Activated naive CD4-positive, alpha-beta T cell treated with anti-CD3 and anti-CD28 coated beads, Interleukin-2, amount 50 U/mL, for 24 hours (primary cell): ENCODE measurements around the gene PRKCQ.

ENCODE experiments used
- H3K27ac Mint-ChIP-seq: one replicate; pipeline ENCODE4 v1.8.0; 2021; ENCODE audit warnings: mild to moderate bottlenecking, mixed read lengths
- H3K27me3 Mint-ChIP-seq: one replicate; pipeline ENCODE4 v1.8.0; 2021; ENCODE audit warnings: mixed read lengths
- H3K36me3 Mint-ChIP-seq: one replicate; pipeline ENCODE4 v1.8.0; 2021; ENCODE audit warnings: mixed read lengths
- H3K4me1 Mint-ChIP-seq: one replicate; pipeline ENCODE4 v1.8.0; 2021; ENCODE audit warnings: mixed read lengths
- H3K4me3 Mint-ChIP-seq: one replicate; pipeline ENCODE4 v1.8.0; 2021; ENCODE audit warnings: mild to moderate bottlenecking, mixed read lengths
- H3K9me3 Mint-ChIP-seq: one replicate; pipeline ENCODE4 v1.8.0; 2021; ENCODE audit warnings: mixed read lengths

Gene PRKCQ

DNA sequence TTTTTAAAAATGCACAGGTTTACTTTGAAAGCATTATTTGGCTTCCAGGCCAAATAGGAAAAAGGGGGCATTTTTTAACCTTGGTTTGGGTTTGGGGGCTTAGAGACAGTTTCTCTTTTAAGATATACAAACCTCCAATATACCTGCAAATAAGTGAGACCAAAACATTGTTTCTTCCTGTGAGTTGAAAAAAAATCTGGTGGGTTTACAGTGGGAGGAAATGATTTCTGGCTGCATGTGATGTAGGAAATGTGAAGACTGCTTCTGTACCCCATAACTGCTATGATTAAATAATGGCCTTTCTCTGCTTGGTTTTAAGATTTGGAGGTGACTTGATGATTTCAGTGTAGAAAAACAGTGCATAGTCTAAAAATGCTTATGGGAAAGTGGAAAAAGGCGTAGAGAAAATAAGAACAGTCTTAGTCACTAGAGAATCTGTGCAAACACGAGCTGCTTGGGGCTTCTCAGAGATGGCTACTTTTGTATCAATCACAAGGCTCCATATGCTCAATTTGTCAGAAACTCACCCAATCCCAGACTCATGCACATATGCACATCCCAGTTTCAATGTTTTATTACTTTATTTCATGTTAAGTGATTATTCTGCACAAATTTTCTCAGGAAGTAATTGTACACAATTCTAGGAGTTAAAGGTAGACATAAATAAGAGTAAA is 22.1 kb upstream of the PRKCQ start:
- peak overlapping the region; percentile 68 for H3K4me3 Mint-ChIP-seq
- no peaks in the 10 kb centered on the region for H3K27me3 Mint-ChIP-seq
- peaks cover 10% of the 10 kb centered on the region for H3K9me3 Mint-ChIP-seq
- peaks cover 88% of the 10 kb centered on the region for H3K4me1 Mint-ChIP-seq
- peaks cover 24% of the 10 kb centered on the region for H3K36me3 Mint-ChIP-seq
- H3K27ac Mint-ChIP-seq: peak overlapping the region; percentile 91

DNA sequence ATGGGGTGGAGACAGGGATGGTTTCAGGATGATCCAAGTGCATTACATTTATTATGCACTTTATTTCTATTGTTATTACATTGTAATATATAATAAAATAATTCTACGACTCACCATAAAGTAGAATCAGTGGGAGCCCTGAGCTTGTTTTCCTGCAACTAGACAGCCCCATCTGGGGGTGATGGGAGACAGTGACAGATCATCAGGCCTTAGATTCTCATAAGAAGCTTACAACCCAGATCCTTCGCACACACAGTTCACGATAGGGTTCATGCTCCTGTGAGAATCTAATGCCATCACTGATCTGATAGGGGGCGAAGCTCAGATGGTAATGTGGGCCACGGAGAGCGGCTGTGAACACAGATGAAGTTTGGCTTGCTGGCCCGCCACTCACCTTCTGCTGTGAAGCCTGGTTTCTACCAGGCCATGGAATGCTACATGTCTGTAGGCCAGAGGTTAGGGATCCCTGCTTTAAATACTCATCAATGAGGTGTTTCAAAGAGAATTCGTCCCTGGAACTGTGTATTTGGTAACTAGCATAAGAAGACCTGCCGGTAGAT is 21.2 kb upstream of the PRKCQ start:
- Mint-ChIP-seq H3K27ac (peak overlapping the region; percentile 97), H3K4me3 (peak overlapping the region; percentile 72), H3K27me3 (no peaks in the 10 kb centered on the region), H3K9me3 (peaks cover 10% of the 10 kb centered on the region), H3K36me3 (peaks cover 23% of the 10 kb centered on the region), H3K4me1 (peaks cover 91% of the 10 kb centered on the region)

DNA sequence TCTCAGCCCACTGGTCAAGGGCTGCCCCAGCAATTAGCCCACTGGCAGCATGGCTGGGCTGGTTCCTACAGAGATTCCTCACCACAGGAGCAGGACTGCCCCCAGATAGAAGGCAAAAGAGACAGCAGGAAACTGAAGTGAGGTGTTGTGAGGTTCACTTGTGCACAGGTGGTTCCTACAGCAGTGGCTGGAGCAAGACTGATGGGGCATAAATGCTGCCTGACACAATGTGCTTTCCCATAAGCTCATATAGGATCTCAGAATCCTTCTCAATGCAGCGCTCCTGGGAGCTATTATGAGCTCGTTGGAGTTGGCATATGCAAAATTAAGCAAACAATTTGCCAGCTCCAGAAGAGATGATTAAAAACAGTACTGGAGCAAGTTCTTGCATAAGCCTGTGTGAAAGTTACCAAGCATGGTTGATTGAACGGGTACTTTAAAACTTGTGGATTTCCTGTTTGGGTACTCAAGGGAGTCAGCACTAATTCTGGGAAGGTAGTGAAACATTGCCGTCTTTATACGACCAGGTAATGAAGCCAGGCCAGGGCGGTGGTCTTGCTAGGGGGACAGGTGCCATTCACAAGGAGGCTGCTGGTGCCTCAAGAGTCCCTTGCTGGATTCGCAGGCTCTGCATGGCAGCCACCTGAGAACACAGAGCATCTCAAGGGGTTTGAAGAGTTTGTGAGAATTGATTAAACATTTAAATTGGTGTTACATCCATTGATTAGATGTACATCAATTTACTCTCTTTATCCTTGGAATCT is 20.3 kb upstream of the PRKCQ start:
- peak overlapping the region; percentile 96 for H3K27ac Mint-ChIP-seq
- H3K4me1 Mint-ChIP-seq: peaks cover 93% of the 10 kb centered on the region
- peaks cover 18% of the 10 kb centered on the region for H3K36me3 Mint-ChIP-seq
- H3K9me3 Mint-ChIP-seq: peaks cover 10% of the 10 kb centered on the region
- peak overlapping the region; percentile 41 for H3K4me3 Mint-ChIP-seq
- H3K27me3 Mint-ChIP-seq: no peaks in the 10 kb centered on the region

DNA sequence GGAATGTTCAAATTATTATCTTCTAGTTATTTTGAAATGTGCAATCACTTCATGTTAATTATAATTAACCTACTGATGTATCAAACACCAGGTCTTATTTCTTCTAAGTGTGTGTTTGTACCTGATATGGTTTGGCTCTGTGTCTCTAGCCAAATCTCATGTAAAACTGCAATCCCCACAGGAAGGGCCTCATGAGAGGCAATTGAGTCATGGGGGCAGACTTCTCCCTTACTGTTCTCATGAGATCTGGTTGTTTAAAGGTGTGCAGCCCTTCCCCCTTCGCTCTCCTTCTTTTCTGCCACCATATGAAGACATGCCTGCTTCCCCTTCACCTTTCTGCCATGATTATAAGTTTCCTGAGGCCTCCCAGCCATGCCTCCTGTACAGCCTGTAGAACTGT is 18.6 kb upstream of the PRKCQ start:
- Mint-ChIP-seq H3K27me3 (no peaks in the 10 kb centered on the region), H3K27ac (peak overlapping the region; percentile 96), H3K36me3 (peaks cover 15% of the 10 kb centered on the region), H3K9me3 (peaks cover 10% of the 10 kb centered on the region), H3K4me3 (peak overlapping the region; percentile 13), H3K4me1 (peaks cover 98% of the 10 kb centered on the region)

DNA sequence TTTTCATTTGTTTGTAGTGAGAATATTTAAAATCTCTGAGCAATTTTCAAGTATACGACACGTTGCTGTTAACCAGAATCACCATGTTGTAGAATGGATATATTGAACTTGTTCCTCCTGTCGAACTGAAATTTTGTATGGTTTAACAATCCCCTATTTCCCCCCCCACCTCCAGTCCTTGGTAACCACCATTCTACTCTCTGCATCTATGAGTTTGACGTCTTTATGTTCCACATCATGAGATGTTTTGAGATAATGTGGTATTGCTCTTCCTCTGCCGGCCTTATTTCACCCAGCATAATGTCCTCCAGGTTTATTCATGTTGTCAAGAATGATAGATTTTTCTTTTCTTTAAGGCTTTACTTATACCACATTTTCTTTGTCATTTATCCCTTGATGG is 17.4 kb upstream of the PRKCQ start:
- peak overlapping the region; percentile 86 for H3K27ac Mint-ChIP-seq
- peaks cover 19% of the 10 kb centered on the region for H3K36me3 Mint-ChIP-seq
- H3K9me3 Mint-ChIP-seq: peaks cover 10% of the 10 kb centered on the region
- H3K27me3 Mint-ChIP-seq: no peaks in the 10 kb centered on the region
- peak overlapping the region; percentile 42 for H3K4me3 Mint-ChIP-seq
- peaks cover 99% of the 10 kb centered on the region for H3K4me1 Mint-ChIP-seq

DNA sequence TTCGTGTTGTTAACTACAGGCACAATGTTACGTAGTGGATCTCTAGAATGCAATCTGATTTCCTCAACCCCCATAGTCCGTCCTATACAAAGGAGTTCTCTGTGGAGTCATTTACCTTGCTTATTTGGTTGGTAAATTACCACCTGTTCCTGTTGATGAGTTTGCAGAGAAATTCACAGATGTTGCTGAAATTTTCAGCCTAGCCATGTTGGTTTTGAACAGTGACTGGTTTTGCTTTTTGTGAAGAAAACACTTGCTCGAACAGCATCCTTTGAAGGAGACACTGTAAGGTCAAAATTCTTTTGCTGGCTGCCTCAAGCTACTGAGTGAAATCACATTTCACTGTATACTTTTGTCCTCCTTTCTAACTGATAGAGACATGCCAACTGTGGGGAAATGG is 15.4 kb upstream of the PRKCQ start:
- peak overlapping the region; percentile 72 for H3K4me3 Mint-ChIP-seq
- peaks cover 20% of the 10 kb centered on the region for H3K36me3 Mint-ChIP-seq
- H3K27ac Mint-ChIP-seq: peak overlapping the region; percentile 97
- H3K27me3 Mint-ChIP-seq: no peaks in the 10 kb centered on the region
- peaks cover 10% of the 10 kb centered on the region for H3K9me3 Mint-ChIP-seq
- H3K4me1 Mint-ChIP-seq: peaks cover 99% of the 10 kb centered on the region

DNA sequence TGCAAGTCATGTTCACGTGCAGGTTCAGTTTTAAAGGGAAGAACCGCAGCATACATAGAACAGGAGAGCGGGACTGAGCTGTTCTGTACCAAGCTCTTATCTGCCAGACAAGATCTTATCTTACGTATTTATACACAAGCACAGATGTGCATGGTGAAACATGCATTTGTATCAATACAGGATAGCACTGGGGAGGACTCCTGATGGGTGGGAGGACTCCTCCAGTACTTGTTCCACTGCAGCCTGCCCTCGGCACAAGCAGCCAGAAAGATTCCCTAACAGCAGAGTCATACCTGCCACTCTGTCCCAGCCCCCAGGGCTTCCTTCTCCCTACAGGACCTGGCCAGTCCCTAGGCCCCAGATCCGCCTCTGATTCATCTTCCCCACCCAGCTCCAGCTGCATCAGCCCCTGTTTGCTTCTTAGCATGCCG is 13.2 kb upstream of the PRKCQ start:
- peak overlapping the region; percentile 80 for H3K4me3 Mint-ChIP-seq
- H3K4me1 Mint-ChIP-seq: peaks cover 99% of the 10 kb centered on the region
- H3K27ac Mint-ChIP-seq: peak overlapping the region; percentile 92

DNA sequence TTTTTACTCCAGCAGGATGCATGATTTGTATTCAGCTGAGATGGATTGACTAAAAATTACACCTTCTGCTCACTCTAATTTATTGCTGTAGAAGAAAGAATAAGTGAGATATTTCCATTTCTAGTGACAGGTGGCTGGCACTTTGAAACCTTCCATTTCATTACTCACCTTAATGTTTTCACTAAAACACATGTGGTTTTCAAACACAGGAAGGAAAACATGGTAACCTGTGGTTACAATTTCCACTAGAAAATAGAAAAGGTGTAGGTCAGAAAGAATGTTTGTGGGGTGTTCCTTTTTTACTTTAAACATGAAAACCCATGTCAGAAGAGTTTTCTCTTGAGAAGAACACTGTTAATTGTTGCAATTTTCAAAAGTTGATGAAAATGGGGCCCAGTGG is 12.0 kb upstream of the PRKCQ start:
- Mint-ChIP-seq H3K27ac (peak overlapping the region; percentile 92), H3K27me3 (no peaks in the 10 kb centered on the region), H3K4me3 (peak overlapping the region; percentile 80), H3K4me1 (peaks cover 98% of the 10 kb centered on the region), H3K9me3 (peaks cover 6% of the 10 kb centered on the region), H3K36me3 (peaks cover 23% of the 10 kb centered on the region)

More for the DNA sequence above, 13.2 kb upstream of the PRKCQ start:
- no peaks in the 10 kb centered on the region for H3K27me3 Mint-ChIP-seq
- peaks cover 21% of the 10 kb centered on the region for H3K36me3 Mint-ChIP-seq
- H3K9me3 Mint-ChIP-seq: peaks cover 6% of the 10 kb centered on the region

DNA sequence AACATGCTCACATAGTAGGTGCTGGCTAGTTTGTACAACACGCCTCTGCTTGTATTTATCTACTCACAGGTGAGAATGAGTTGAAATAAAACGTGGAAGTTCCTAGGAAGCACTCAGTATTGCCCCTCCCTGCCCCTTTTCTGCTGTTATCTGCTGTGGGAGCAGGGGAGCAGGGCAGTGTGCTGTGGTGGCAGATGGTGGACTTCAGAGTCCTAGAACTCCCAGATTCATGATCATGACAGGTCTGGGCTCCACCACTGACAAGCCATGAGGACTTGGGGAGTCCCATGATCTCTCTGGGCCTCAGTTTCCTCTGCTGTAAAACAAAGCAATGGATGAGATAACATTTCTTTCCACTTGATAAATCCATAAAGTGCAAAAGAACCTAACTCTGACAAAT is 11.6 kb upstream of the PRKCQ start:
- peaks cover 98% of the 10 kb centered on the region for H3K4me1 Mint-ChIP-seq
- peak overlapping the region; percentile 80 for H3K4me3 Mint-ChIP-seq
- peak overlapping the region; percentile 92 for H3K27ac Mint-ChIP-seq
- H3K9me3 Mint-ChIP-seq: peaks cover 6% of the 10 kb centered on the region
- H3K27me3 Mint-ChIP-seq: no peaks in the 10 kb centered on the region
- peaks cover 23% of the 10 kb centered on the region for H3K36me3 Mint-ChIP-seq

DNA sequence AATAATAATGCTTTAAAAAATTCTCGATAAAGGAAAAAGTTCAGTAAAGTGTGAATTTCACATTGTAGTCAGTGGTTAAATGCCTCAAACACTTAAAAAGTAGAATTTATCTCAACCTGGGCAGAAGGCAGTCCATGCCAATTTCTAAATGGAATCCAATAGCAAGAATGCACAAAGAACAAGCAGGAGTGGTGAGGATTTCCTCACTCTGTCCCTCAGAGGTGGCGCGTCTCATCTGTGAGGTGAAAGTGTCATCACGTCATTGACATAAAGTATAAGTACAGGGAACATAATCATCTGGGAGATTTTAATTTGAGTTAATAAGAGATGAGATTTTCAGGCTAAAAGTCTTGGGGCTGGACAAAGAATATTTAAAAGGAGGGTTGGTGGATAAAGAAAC is 10.0 kb upstream of the PRKCQ start:
- Mint-ChIP-seq H3K4me1 (peaks cover 96% of the 10 kb centered on the region), H3K27me3 (no peaks in the 10 kb centered on the region), H3K27ac (peak overlapping the region; percentile 92), H3K4me3 (peak overlapping the region; percentile 80), H3K9me3 (peaks cover 6% of the 10 kb centered on the region), H3K36me3 (peaks cover 28% of the 10 kb centered on the region)

DNA sequence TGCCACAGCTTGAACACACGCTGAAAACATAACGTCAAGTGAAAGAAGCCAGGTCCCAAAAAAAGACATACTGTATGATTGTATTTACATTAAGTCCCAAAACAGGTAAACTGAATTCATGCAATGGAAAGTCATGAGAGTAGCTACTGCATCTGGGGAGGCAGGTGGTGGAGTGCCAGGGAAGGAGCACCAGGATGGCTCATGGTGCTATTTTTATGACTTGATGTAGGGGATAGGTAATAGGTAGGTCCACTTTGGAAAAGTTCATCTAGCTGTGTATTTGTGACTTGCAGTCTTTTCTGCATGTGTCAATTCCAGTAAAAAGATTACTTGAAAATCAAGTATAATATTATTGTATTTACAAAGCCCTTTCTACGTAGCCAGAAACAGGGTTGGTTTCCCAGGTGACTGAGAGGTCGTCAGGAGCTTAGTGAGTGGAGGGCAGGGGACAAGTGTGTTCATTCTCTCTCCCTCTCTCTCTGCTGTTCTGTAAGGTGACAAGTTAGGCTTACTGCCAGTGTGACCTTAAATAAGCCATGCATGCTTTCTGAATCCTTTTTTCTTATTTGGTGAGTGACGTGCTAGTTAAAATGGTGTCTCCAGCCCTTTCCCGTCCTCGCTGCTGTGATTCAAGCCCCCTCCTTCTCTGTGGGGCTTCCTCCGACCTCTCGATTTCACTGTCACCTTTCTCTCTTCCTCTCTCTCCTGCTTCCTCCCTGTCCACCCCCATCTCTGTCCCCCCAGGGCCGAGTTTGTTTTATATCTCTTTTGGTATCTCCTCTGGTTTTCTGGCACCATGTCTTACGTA is 9.4 kb upstream of the PRKCQ start:
- Mint-ChIP-seq H3K27ac (peak overlapping the region; percentile 95), H3K4me3 (peak overlapping the region; percentile 80), H3K9me3 (peaks cover 6% of the 10 kb centered on the region), H3K36me3 (peaks cover 31% of the 10 kb centered on the region), H3K27me3 (no peaks in the 10 kb centered on the region), H3K4me1 (peaks cover 97% of the 10 kb centered on the region)

DNA sequence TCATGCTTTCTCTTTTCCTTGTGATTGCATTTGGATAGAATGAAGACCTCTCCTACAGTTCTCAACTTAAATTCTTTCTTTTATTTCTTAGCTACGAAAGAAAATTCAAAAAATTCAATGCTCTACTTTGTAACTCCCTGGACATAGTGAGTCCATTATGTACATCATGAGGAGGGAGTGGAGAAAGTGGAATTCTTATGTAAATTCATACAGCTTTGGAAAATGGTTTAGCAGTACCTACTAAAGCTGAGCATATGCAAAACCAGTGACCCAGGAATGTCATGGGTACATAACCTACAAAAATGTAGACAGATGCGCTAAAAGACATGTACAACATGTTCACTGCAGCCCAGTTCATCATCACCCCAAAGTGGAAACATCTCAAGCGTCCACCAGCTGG is 8.8 kb upstream of the PRKCQ start:
- Mint-ChIP-seq H3K4me1 (peaks cover 93% of the 10 kb centered on the region), H3K4me3 (peak overlapping the region; percentile 80), H3K27me3 (no peaks in the 10 kb centered on the region), H3K9me3 (peaks cover 6% of the 10 kb centered on the region), H3K36me3 (peaks cover 35% of the 10 kb centered on the region), H3K27ac (peak overlapping the region; percentile 95)

DNA sequence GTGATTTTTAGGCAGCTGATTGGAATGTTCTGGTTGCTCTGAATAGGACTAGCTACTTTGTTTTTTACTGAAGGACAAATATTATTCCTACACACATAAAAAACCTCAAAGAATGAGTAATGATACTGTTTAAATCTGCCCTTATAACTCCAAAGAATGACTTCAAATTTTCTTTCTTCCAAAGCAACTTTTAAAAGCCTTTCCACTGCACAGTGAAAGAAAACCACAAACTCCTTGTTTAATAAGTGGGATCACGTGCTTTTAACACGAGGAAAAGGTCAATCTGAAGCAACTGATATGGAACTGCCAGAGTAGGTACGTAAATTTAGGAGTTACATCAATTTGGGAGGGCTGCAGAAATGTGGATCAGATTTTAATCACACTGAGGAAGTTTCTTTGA is 8.0 kb upstream of the PRKCQ start:
- Mint-ChIP-seq H3K4me1 (peaks cover 93% of the 10 kb centered on the region), H3K27me3 (no peaks in the 10 kb centered on the region), H3K27ac (peak overlapping the region; percentile 95), H3K36me3 (peaks cover 39% of the 10 kb centered on the region), H3K4me3 (peak overlapping the region; percentile 80), H3K9me3 (peaks cover 6% of the 10 kb centered on the region)

DNA sequence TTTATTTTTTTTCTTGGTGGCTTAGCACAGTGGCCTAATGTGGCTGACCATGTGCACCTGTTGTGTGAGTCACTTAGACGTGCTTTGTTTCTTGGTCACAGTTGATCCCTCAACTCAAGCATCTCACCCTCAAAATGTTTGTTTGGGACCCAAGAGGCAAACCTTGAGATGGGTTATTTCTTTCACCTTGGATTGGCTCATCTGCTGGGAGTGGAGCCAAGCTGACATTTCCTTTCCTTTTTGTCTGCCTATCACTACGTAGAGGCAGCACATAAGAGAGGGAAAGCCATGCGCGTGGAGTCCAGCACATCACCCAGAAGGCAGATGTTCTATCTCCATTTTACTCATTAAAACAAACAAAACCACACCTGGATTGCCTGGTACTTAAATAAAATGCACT is 6.4 kb upstream of the PRKCQ start:
- peak overlapping the region; percentile 97 for H3K4me3 Mint-ChIP-seq
- peak overlapping the region; percentile 100 for H3K27ac Mint-ChIP-seq
- no peaks in the 10 kb centered on the region for H3K27me3 Mint-ChIP-seq
- peaks cover 93% of the 10 kb centered on the region for H3K4me1 Mint-ChIP-seq
- peaks cover 41% of the 10 kb centered on the region for H3K36me3 Mint-ChIP-seq
- peaks cover 6% of the 10 kb centered on the region for H3K9me3 Mint-ChIP-seq

DNA sequence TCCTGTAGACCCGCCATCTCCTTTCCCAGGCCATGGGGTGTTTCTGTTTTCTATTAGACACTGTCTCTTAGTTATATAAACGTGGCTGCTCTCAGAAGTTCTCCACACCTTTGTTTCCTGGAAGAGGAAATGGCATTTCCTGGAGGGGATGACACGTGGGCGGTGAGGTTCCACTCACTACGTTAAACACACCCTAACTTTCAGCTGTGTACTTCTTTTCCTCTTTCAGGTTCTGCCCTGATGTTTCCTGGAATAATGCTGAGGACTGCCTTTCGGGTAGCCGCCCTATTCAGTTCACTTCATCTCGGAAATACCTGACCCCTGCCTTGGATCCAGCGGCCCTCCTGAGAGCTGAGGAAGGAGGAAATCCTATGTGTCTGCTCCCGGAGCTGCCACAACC is 3.4 kb upstream of the PRKCQ start:
- Mint-ChIP-seq H3K27me3 (no peaks in the 10 kb centered on the region), H3K4me1 (peaks cover 68% of the 10 kb centered on the region), H3K36me3 (peaks cover 24% of the 10 kb centered on the region), H3K4me3 (peak overlapping the region; percentile 97), H3K27ac (peak overlapping the region; percentile 100), H3K9me3 (no peaks in the 10 kb centered on the region)
